HCT116 (cell line): Measurements from ENCODE around the gene LRRC61. TPM values are rescaled to one million over a fixed set of nuclear protein-coding genes. Genes with fewer than 3 reads are reported as not detected.
A peak's percentile ranks its signal among the peaks of the same experiment; 100 is the strongest.
"Not testable (repeated sequence)": the region's sequence is repeated elsewhere in the genome, so short reads cannot be mapped to it uniquely, and the experiment has no call there.

Experiments
- ATAC-seq: fragments of 200-7000 bp; cut with Tn5 transposase; 2 replicates; pipeline ENCODE4 v1.9.1; 2020; ENCODE audit warnings: mild to moderate bottlenecking, moderate library complexity
- BruUV-seq: library from RNA; stranded (reverse); fragments of 400-500 nt; replicated peaks from 2 replicates; lab custom pipeline; 2021; lab: Mats Ljungman, UMichigan
- CTCF ChIA-PET: fragments of 300-600 bp; sonication (Branson Sonifier 250); formaldehyde crosslinking; loops from one replicate; lab custom pipeline; 2021; ENCODE audit warnings: antibody characterized with exemption; lab: Charles Lee
- POLR2A ChIA-PET: fragments of 300-600, 350-600 bp; sonication (Branson Sonifier 250); formaldehyde crosslinking; loops from one replicate; lab custom pipeline; 2021; ENCODE audit warnings: antibody characterized with exemption; lab: Charles Lee
- RAD21 ChIA-PET, 2 experiments: fragments of 300-600 bp; sonication (Branson Sonifier 250); formaldehyde crosslinking; loops; one replicate each; lab custom pipeline; 2023; ENCODE audit warnings: low total read pairs in 2 of 2; ENCODE audit not compliant: uncharacterized antibody in 2 of 2, unreplicated experiment in 2 of 2, low non-redundant PET in 1 of 2; lab: Charles Lee
- DNase-seq: peaks from one replicate; pipeline ENCODE4 v3.0.0-alpha.2; 2010; ENCODE audit warnings: low read depth, low spot score
- H2AFZ ChIP-seq: fragments of 200-600 bp; shearing (Covaris generic), sonication (generic); 2 replicates; pipeline ENCODE4 v1.6.1; 2017; ENCODE audit warnings: low read depth, mixed run types, mixed read lengths, antibody characterized with exemption, low read length; ENCODE audit not compliant: poor library complexity, severe bottlenecking
- H3K27ac ChIP-seq: 2 replicates; pipeline ENCODE4 v1.5.1; 2012; ENCODE audit warnings: low read depth, low read length
- H3K27me3 ChIP-seq: fragments of 200-600 bp; sonication (generic); 2 replicates; pipeline ENCODE4 v1.6.1; 2016; ENCODE audit warnings: mixed run types, low read length, mixed read lengths; ENCODE audit not compliant: insufficient read depth
- H3K36me3 ChIP-seq, 2 experiments: fragments of 200-500 bp in 1 of 2; fragments of 200-600 bp in 1 of 2; sonication (Bioruptor generic) in 1 of 2; sonication (generic) in 1 of 2; 2 replicates each; pipeline versions ENCODE4 v1.5.1 to v1.6.1; 2014 to 2016; ENCODE audit warnings: low read length in 2 of 2, inconsistent platforms in 1 of 2, mixed read lengths in 1 of 2, mixed run types in 1 of 2; ENCODE audit not compliant: insufficient read depth in 2 of 2, control insufficient read depth in 1 of 2
- H3K4me1 ChIP-seq, 2 experiments: fragments of 200-600 bp in 1 of 2; sonication (generic) in 1 of 2; 2 replicates each; pipeline versions ENCODE4 v1.5.1 to v1.6.1; 2012 to 2017; ENCODE audit warnings: low read length in 2 of 2, inconsistent platforms in 1 of 2, mild to moderate bottlenecking in 1 of 2, mixed read lengths in 1 of 2, mixed run types in 1 of 2, moderate library complexity in 1 of 2; ENCODE audit not compliant: insufficient read depth in 2 of 2, control insufficient read depth in 1 of 2
- H3K4me2 ChIP-seq: fragments of 200-600 bp; sonication (generic); 2 replicates; pipeline ENCODE4 v1.6.1; 2017; ENCODE audit warnings: mixed run types, low read length, mixed read lengths
- H3K4me3 ChIP-seq, 2 experiments: fragments of 200-600 bp in 1 of 2; sonication (generic) in 1 of 2; replicated peaks in 1 of 2; 2 replicates each; pipeline ENCODE4 v1.5.1; 2011 to 2016; ENCODE audit warnings: low read length in 2 of 2, control low read depth in 1 of 2, low read depth in 1 of 2, mild to moderate bottlenecking in 1 of 2, mixed read lengths in 1 of 2, mixed run types in 1 of 2
- H3K79me2 ChIP-seq: fragments of 200-600 bp; sonication (generic); 2 replicates; pipeline ENCODE4 v1.6.1; 2017; ENCODE audit warnings: mild to moderate bottlenecking, mixed run types, low read length, moderate library complexity, mixed read lengths; ENCODE audit not compliant: insufficient read depth
- H3K9ac ChIP-seq: fragments of 200-600 bp; sonication (generic); 2 replicates; pipeline ENCODE4 v1.6.1; 2016; ENCODE audit warnings: low read length, mixed read lengths
- H3K9me2 ChIP-seq: fragments of 200-600 bp; sonication (generic), shearing (Covaris generic); 2 replicates; pipeline ENCODE4 v1.6.1; 2017; ENCODE audit warnings: mixed run types, mild to moderate bottlenecking, moderate library complexity; ENCODE audit not compliant: insufficient read depth
- H3K9me3 ChIP-seq, 2 experiments: fragments of 200-500 bp in 1 of 2; fragments of 200-600 bp in 1 of 2; sonication (Bioruptor generic) in 1 of 2; sonication (generic) in 1 of 2; 2 replicates each; pipeline ENCODE4 v1.6.1; 2014 to 2017; ENCODE audit warnings: low read length in 2 of 2, mixed read lengths in 2 of 2, inconsistent platforms in 1 of 2, low read depth in 1 of 2, mild to moderate bottlenecking in 1 of 2, mixed run types in 1 of 2, moderate library complexity in 1 of 2; ENCODE audit not compliant: control insufficient read depth in 1 of 2, insufficient read depth in 1 of 2
- H4K20me1 ChIP-seq: fragments of 200-600 bp; sonication (generic), shearing (Covaris generic); 2 replicates; pipeline ENCODE4 v1.6.1; 2017; ENCODE audit warnings: mixed run types, mild to moderate bottlenecking, moderate library complexity; ENCODE audit not compliant: insufficient read depth
- CEBPB ChIP-seq: IDR thresholded peaks from 2 replicates; pipeline ENCODE4 v1.6.1; 2012; ENCODE audit warnings: low read depth
- EGR1 ChIP-seq: IDR thresholded peaks from 2 replicates; pipeline ENCODE4 v1.6.1; 2012; ENCODE audit warnings: low read depth
- FOSL1 ChIP-seq: IDR thresholded peaks from 2 replicates; pipeline ENCODE4 v1.6.1; 2012; ENCODE audit warnings: low read depth
- POLR2AphosphoS5 ChIP-seq: IDR thresholded peaks from 2 replicates; pipeline ENCODE4 v1.6.1; 2011; ENCODE audit warnings: mild to moderate bottlenecking, low read depth, low read length, moderate library complexity
- RAD21 ChIP-seq: IDR thresholded peaks from 2 replicates; pipeline ENCODE4 v1.6.1; 2012; ENCODE audit warnings: low read depth, mild to moderate bottlenecking
- SIN3A ChIP-seq: IDR thresholded peaks from 2 replicates; pipeline ENCODE4 v1.6.1; 2012; ENCODE audit warnings: low read depth
- SP1 ChIP-seq: IDR thresholded peaks from 2 replicates; pipeline ENCODE4 v1.6.1; 2012; ENCODE audit warnings: low read depth
- SRF ChIP-seq: IDR thresholded peaks from 2 replicates; pipeline ENCODE4 v1.6.1; 2012; ENCODE audit warnings: low read depth
- ZNF274 ChIP-seq: fragments of 200-500 bp; sonication (Bioruptor generic); IDR thresholded peaks from 2 replicates; pipeline ENCODE4 v1.6.1; 2014; ENCODE audit warnings: mild to moderate bottlenecking, low read depth, low read length, inconsistent platforms
- intact Hi-C: fragments of 100-400 bp; cut with micrococcal nuclease; formaldehyde crosslinking; loops from 2 replicates; pipeline ENCODE4 v1.10.0; 2022
- total RNA-seq: library from RNA; stranded (reverse); gene quantifications from one replicate; pipeline ENCODE4 v1.2.1, GENCODE V29; 2021; ENCODE audit not compliant: unreplicated experiment
- TF ChIP-seq, protein P1 (sequence below): IDR thresholded peaks from 2 replicates; pipeline ENCODE4 v1.6.1; 2012

LRRC61 gene
- total RNA-seq, 1 experiment from 2014 or later: 12.0 TPM

DNA sequence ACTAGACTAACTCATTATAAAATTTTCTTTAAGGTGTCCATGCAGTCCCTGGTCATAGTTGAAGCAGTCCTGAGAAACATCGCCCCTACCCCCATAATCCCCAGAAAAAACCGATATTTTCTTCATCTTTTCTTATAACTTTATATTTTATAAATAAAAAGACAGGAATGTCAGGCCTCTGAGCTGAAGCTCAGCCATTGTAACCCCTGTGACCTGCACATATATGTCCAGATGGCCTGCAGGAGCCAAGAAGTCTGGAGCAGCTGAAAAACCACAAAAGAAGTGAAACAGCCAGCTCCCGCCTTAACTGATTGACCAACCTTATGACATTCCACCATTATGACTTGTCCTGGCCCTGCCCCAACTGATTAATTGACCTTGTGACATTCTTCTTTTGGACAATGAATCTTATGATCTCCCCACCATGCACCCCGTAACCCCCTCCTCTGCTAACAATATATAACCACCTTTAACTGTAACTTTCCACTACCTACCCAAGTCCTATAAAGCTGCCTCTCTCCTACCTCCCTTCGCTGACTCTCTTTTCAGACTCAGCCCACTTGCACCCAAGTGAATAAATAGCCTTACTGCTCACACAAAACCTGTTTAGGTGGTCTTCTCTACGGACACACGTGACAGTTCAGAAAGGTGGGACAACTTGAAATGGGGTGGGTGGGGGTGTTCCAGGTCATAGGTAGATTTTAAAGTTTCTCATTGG, 10.3 kb upstream of the LRRC61 start:
- H3K9me2 ChIP-seq, H4K20me1 ChIP-seq, BruUV-seq, H3K9ac ChIP-seq, H3K36me3 ChIP-seq, H3K4me3 ChIP-seq, DNase-seq, H3K9me3 ChIP-seq, H3K27me3 ChIP-seq, intact Hi-C loops, H3K79me2 ChIP-seq, POLR2A ChIA-PET, H2AFZ ChIP-seq, H3K27ac ChIP-seq, RAD21 ChIA-PET, CTCF ChIA-PET: not testable (repeated sequence)
- peak; percentile 51; the same call in 1 of the 2 replicates for ATAC-seq
- peaks cover 4 to 29% of the 10 kb centered on the region in 2 experiments for H3K4me1 ChIP-seq
- TF ChIP-seq SP1 (peak; percentile 13; the same call in 1 of the 2 replicates), CEBPB (peak; percentile 29; the same call in 1 of the 2 replicates), FOSL1 (peak; percentile 19; the same call in 1 of the 2 replicates)
- peak overlapping the region; percentile 44; the same call in 1 of the 2 replicates for H3K4me2 ChIP-seq

DNA sequence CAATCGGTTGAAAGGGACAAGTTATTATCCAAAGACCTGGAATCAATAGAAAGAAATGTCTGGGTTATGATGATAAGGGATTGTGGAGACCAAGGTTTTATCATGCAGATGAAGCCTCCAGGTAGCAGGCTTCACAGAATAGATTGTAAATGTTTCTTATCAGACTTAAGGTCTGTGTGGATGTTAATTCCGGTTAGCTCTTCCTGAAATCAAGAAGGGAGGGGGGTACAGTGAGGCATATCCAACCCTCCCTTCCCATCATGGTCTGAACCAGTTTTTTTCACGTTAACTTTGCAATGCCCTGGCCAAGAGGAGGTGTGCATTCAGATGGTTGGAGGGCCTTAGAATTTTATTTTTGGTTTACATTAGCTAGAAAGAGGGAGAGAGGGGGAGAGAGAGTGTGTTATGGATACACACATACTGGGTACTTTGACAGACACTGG, 9.8 kb upstream of the LRRC61 start:
- Histone ChIP-seq H4K20me1 (no peaks in the 10 kb centered on the region), H3K27ac (no peak overlapping the region), H3K9me3 (no peaks in the 10 kb centered on the region), H3K36me3 (no peaks in the 10 kb centered on the region), H3K4me3 (no peak overlapping the region), H2AFZ (no peak overlapping the region), H3K9ac (no peak overlapping the region), H3K4me1 (peaks cover 0 to 23% of the 10 kb centered on the region in 2 experiments; a peak in 3 of 4 replicates), H3K79me2 (no peaks in the 10 kb centered on the region), H3K4me2 (peak overlapping the region; percentile 44; the same call in 1 of the 2 replicates), H3K9me2 (no peaks in the 10 kb centered on the region), H3K27me3 (no peaks in the 10 kb centered on the region)
- POLR2A ChIA-PET: no interaction called here
- no peak for DNase-seq
- RAD21 ChIA-PET: no interaction called here
- CTCF ChIA-PET: no interaction called here
- no peak for ATAC-seq
- TF ChIP-seq, protein P1, sequence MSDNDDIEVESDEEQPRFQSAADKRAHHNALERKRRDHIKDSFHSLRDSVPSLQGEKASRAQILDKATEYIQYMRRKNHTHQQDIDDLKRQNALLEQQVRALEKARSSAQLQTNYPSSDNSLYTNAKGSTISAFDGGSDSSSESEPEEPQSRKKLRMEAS: no peak
- no peak for TF ChIP-seq EGR1
- TF ChIP-seq FOSL1: no peak
- no peak for TF ChIP-seq SRF
- TF ChIP-seq ZNF274: no peak
- no peak for TF ChIP-seq RAD21
- no peak for TF ChIP-seq SIN3A
- TF ChIP-seq POLR2AphosphoS5: no peak
- BruUV-seq: no TSS peak
- intact Hi-C loops: no loop called here
